ENCODE data around the gene PTK6.

PTK6 gene

DNA sequence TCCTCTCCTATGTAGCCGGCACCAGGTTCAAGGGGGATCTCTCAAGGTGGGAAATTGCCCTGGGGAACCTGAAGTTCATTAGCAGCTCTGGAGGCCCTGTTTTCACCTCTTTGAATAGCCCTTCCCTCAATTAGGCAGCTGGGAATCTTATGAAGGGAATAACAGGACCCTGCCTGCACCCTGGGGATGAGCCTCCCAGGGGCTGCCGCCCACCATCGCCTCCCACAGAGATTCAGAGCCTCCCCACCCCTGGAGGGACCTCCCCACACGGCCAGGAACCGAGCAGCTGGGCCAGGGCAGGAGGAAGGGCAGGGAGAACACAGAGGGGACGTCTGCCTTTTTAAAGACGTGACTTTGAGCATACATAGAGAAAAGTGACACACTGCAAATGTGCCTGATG lies 33.7 kb downstream of the PTK6 start:
- no peak for DNase-seq

GRCh38 chr20:63502671-63503172 lies 34.5 kb downstream of the PTK6 start:
- no peak for DNase-seq

DNA sequence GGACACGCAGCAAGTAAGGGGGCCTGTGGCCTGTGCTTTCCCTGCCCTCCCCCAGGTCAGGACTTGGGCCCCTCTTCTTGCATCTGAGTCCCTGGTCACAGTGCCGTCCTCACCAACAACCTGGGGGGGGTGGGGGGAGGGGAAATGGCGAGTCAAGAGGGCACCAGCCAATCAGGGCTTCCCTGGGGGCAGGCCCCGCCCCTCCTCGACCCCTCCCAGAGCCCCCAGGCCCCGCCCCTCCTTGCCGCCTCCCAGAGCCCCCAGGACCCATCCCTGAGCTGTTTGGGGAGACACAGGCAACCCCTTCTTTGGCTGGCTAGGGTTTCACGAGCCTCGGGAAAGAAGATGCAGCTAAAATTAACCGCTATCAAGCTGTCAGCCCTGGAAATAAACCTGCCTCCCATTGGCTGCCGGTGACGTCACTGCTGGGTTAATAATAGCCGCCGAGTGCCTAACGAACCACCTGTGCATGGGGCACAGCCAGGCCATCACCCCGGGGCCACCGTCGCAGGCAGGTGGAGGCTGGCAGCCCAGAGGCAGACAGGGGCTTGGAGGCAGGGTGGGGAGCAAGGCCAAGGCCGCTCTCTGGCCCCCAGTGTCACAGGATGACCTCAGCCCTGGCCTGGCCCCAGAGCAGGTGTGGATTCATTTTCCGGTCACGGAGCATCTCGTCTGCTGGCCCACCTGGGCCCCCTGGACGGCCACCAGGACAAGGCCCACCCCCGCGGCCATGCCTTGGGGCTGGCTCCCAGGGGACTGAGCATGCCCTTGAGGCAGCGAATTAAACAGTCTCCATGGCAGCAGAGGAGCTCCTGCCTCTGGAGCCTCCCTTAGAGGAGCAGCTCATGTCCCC lies 35.1 kb downstream of the PTK6 start:
- DNase-seq, result peak; percentile 14

DNA sequence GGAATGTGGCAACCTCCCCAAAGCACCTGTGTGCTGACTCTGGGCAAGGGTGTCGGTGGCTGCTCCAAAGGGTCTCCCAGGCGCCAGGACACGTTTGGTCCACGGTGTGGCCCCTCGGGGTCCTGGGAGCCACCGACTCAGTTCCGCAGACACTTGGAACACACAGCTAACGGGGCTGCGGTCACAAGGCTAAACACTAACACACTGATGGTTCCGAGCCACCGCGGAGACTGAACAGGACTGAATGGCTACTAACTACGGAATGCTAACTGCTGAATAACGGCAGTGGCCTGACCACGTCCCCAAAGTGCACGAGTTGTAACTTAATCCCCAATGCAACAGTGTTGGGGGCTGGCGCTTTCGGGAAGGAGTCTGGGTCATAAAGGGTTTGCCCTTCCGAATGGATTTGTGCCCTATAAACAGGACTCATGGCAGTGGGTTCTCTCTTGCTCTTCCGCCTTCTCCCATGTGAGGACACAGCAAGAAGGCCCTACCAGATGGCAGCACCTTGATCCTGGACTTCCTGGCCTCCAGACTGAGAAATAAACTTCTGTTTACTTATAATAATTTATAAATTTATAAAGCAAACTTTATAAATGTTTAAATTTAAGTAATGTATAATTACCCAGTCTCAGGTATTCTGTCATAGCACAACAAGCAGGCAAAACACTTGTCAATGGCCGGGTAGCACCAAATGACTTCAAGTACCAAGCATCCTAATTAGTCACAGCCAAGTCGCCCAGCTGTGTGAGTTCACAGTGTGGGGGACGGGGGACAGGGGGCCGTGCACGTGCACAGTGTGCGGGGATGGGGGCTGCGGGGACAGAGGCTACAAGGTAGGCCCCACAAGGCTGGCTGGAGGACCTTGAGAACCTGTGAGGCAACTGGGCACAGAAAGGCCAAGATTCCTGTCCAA lies 36.0 kb downstream of the PTK6 start:
- no peak for DNase-seq

- no peak for DNase-seq
Measured at GRCh38 chr20:63500151-63500901, 36.9 kb downstream of the PTK6 start.

- no peak for DNase-seq
Measured at GRCh38 chr20:63499338-63499969, 37.7 kb downstream of the PTK6 start.

DNA sequence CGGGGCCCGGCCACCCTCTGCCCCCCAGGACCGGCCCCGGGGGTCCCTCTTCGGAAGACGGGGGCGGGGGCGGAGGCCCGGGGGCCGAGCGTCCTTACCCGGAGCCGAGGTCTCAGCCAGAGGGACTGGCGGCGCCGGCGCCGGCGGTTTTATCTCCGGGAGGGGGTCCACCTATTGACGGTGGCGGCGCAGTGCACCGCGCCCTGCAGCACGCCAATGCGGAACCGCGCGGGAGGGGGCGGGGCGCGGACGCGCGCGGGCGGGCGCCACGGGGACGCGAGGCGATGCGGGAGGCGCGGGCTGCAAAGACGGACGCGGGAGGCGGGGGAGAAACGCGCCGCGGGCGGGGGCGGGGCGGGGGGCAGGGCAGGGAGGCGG lies 38.2 kb downstream of the PTK6 start, which contains the start of gene EEF1A2:
TSS of gene EEF1A2 (minus strand) at position 124 of the 378 bp plus-strand sequence. CDS start 1,320 bp downstream, outside the sequence.
- no peak for DNase-seq

- DNase-seq, result no peak
Measured at GRCh38 chr20:63497946-63498935, 38.9 kb downstream of the PTK6 start.

DNA sequence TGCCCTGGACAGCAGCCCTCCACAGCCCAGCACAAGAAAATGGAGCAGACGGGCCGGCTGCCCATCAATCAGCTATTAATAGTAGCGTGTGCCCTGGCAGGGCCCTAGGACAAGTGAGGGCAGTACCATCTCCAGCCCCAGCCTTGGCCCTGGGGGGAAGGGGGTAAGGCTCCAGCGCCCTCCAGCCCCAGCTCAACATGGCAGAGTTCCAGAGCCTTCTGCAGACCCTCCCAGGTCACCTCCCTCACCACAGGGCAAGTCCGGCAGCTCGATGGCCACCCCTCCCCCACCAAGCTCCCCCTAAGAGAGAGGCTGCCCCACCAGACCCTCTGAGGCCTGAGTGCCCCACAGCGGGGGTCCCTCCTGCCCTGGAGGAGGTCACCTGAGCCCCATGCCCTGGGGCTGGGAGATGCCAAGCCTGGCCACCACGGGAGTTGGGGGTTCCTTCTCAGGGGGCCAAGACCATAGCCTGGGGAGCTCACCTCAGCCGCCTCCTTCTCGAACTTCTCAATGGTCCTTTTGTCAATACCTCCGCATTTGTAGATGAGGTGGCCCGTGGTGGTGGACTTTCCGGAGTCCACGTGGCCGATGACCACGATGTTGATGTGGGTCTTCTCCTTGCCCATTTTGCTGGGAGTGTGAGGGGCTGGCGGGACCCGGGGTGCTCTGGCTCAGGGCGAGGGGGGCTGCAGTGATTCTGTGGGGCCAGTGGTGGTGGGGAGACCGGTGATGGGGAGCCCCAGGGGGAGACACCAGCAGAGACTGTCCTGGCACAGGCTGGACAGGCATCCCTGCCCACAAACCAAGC lies 39.8 kb downstream of the PTK6 start:
- DNase-seq, result no peak

GRCh38 chr20:63496596-63497120 lies 40.5 kb downstream of the PTK6 start:
- DNase-seq, result no peak

- DNase-seq, result peak; percentile 16
Measured at GRCh38 chr20:63495741-63496595, 41.2 kb downstream of the PTK6 start.

DNA sequence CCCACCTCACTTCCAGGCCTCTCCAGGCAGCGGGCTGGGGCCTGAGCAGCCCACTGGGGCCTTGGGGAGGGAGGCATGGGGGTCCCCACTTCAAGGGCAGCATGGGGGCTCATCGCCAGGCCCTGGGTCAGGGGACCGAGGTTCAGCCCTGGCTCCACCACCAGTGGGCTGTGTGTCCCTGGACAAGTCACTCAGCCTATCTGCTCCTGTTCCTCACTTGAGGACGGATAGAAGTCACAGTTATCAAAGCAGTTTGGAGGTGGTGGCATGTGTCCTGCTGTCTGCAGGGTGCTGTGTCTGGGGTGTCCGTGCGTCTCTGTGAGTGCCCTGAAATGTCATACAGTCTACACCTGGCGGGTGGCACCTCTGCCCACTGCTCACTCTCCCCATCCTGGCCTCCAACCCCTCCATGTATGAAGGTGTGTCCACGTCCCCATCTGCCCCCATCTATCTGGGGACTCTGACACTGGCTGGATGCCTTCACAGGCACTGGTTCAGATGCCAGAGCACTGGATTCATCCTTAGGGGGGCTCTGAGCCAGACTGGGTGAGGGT lies 41.9 kb downstream of the PTK6 start:
- no peak for DNase-seq

DNA sequence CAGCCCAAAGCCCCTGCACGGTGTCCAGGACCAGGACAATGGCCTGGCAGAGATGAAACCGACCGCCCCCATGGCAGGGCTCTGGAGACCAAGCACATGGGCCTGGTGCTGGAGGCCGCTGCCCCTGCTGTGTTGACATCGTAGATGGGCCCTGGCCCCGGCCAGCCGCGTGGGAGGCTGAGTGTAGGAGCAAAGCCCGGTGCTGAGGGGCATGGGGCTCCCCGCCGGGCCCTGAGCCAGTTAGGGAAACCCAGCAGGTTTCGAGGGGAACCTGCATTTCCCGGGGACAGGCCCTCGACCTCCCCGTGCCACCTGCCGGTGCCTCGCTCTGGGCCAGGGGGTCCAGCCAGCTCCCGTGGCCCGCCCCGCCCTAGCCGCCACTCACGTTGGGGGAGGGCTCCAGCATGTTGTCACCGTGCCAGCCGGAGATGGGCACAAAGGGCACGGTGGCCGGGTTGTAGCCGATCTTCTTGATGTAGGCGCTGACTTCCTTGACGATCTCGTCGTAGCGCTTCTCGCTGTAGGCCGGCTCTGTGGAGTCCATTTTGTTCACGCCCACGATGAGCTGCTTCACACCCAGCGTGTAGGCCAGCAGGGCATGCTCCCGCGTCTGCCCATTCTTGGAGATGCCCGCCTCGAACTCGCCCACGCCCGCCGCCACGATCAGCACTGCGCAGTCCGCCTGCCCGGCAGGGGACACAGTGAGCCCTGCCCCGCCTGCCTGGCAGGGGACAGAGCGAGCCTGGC lies 42.6 kb downstream of the PTK6 start:
- no peak for DNase-seq

DNA sequence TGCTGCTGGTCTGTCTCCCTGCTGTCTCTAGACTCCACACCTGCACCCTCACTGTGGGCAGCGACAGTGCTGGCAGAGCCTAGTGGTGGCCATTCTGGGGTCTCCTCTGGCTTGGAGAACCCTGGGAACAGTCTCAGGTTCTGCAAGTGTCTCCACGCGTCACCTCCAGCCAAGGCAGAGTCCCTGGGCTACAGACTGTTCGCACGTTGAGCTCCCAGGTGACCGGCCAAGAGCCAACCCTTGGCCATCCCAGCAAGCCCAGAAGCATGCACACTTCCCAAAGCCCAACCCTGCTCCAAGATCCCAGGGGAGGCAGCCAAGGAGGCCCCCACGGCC lies 43.1 kb downstream of the PTK6 start:
- no peak for DNase-seq

DNA sequence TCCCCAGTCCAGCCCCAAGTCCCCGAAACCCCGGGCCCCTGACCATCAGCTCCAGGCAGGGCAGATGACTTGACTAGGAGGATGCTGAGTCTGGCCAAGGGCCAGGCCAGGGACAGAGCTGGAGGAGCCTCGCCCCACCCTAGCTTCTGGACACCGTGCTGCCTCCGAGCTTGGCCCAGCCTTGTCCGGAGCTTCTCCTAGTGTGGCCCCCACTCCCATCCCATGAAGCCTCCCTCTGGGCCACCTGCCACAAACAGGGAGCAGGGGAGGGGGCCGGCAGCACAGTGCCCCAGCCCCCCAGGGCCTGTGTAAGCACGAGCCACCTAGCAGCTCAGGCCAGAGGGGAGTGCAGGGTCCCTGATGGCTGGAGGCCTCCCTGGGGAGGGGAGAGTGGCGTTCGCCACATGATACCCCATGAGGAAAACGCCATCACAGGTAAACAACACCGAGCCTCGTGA lies 43.6 kb downstream of the PTK6 start:
- DNase-seq, result no peak

GRCh38 chr20:63492982-63493381 lies 44.2 kb downstream of the PTK6 start:
- DNase-seq, result no peak

- DNase-seq, result no peak
Measured at GRCh38 chr20:63492518-63492917, 44.7 kb downstream of the PTK6 start.
